ENCODE measurements around the gene PDIA6. TPM values are rescaled to one million over a fixed set of nuclear protein-coding genes. Genes with fewer than 3 reads are reported as not detected.

PDIA6 gene
- total and polyA plus RNA-seq, 10 of the 15 experiments (the other 5 are each of a cell fraction or from before 2014, with no cell fraction given) = 148 to 526 (median 209) TPM

DNA sequence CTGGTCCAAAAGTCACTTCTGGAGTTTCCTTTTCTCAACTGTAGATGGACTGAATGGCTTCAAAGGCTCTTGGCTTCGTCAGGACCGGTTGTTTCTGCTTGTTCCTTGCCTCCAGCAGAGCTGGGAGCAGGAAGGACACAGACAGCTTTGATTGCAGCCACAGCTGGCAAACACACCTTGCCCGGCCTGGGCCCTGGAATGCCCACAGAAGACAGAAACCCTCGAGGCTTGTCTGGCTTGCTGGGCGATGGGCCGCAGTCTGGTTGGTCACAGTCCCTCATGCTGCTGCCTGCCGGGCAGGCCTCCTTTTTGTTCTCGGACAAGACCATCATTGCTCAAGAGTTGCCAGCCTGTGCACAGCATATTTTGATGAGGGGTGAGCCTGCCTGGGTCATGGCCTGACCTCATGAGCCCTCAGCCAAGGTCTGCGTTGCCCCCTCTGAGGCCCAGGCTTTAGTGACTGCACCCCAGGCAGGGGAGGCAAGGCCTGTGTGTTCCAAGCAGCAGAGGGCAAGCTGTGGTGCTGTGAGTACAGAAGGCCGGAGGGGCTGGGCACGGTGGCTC lies 53.4 kb downstream of the PDIA6 start (continued):
- TF ChIP-seq, protein P1, sequence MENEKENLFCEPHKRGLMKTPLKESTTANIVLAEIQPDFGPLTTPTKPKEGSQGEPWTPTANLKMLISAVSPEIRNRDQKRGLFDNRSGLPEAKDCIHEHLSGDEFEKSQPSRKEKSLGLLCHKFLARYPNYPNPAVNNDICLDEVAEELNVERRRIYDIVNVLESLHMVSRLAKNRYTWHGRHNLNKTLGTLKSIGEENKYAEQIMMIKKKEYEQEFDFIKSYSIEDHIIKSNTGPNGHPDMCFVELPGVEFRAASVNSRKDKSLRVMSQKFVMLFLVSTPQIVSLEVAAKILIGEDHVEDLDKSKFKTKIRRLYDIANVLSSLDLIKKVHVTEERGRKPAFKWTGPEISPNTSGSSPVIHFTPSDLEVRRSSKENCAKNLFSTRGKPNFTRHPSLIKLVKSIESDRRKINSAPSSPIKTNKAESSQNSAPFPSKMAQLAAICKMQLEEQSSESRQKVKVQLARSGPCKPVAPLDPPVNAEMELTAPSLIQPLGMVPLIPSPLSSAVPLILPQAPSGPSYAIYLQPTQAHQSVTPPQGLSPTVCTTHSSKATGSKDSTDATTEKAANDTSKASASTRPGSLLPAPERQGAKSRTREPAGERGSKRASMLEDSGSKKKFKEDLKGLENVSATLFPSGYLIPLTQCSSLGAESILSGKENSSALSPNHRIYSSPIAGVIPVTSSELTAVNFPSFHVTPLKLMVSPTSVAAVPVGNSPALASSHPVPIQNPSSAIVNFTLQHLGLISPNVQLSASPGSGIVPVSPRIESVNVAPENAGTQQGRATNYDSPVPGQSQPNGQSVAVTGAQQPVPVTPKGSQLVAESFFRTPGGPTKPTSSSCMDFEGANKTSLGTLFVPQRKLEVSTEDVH (IDR thresholded peaks at IDR 0.05; ENCODE audit: low read depth, partially characterized antibody) = no peak
- TF ChIP-seq RELA (IDR thresholded peaks at IDR 0.05; ENCODE audit: borderline replicate concordance, partially characterized antibody) (no peak), YY1 (IDR thresholded peaks at IDR 0.05; ENCODE audit: low read depth, low read length) (no peak), SREBF2 (IDR thresholded peaks at IDR 0.05; ENCODE audit: low read length) (no peak), DPF2 (IDR thresholded peaks at IDR 0.05) (no peak), ZSCAN29 (IDR thresholded peaks at IDR 0.05) (no peak), CREM (IDR thresholded peaks at IDR 0.05; ENCODE audit: low read depth) (no peak), TAF1 (IDR thresholded peaks at IDR 0.05; ENCODE audit: borderline replicate concordance, low read depth, low read length) (no peak), ATF7 (IDR thresholded peaks at IDR 0.05; ENCODE audit: low read depth) (no peak)

DNA sequence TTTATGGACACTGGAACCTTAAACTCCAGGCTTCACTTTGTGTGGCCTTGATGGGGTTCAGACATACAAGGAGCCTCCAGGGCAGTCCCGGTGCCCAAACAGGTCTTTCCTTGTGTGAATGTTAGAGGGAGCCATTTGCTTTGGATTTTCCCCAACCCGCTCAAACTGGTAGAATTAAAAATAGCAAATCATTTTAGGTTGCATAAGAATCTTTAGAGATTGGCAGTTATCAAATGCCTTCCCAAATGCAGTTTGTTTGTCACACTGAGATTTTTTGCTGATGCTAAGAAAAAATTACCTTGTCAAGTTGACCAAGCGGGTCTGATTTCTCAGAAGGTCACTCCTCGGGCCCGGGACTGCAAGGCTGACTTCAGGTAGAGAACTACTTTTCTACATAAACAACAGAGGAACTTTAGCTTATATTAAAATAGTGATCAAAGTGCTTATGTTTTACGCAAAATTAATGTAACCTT lies 54.7 kb downstream of the PDIA6 start:
- POLR2A ChIA-PET = no interaction called here
- Histone ChIP-seq H3K4me3 (no peak overlapping the region), H3K4me2 (ENCODE audit: control insufficient read depth, insufficient read depth) (no peak overlapping the region), H4K20me1 (ENCODE audit: control insufficient read depth, insufficient read depth) (no peaks in the 10 kb centered on the region), H3K27ac (ENCODE audit: control insufficient read depth, insufficient read depth) (no peak overlapping the region), H3K36me3 (ENCODE audit: control insufficient read depth in 2 of 2, insufficient read depth in 2 of 2, low read length in 1 of 2) (no peaks in the 10 kb centered on the region), H3K9ac (ENCODE audit: control insufficient read depth, insufficient read depth, low read length) (no peak overlapping the region), H3K9me3 (replicated peaks; ENCODE audit: control insufficient read depth, insufficient read depth, low read length) (no peaks in the 10 kb centered on the region), H3K79me2 (ENCODE audit: control insufficient read depth, insufficient read depth, low read length) (no peaks in the 10 kb centered on the region), H2AFZ (ENCODE audit: control insufficient read depth, low read depth, low read length) (no peak overlapping the region), H3K27me3 (replicated peaks in 1 of 2; ENCODE audit: control insufficient read depth in 2 of 2, insufficient read depth in 2 of 2, low read length in 1 of 2) (no peaks in the 10 kb centered on the region), H3K4me1 (ENCODE audit: control insufficient read depth, insufficient read depth, low read length) (no peaks in the 10 kb centered on the region)
- 47% methylated on average over 6 of the region's 6 CpGs for WGBS (ENCODE audit: insufficient coverage, insufficient replicate concordance, low lambda C conversion rate, missing lambda C conversion rate)
- SMC1A ChIA-PET (ENCODE audit: uncharacterized antibody, unreplicated experiment) = no interaction called here
- in situ Hi-C loops (cut with MboI) (no loop called here), intact Hi-C loops (cut with micrococcal nuclease; ENCODE audit: unreplicated experiment) (no loop called here)
- TF ChIP-seq, protein P2, sequence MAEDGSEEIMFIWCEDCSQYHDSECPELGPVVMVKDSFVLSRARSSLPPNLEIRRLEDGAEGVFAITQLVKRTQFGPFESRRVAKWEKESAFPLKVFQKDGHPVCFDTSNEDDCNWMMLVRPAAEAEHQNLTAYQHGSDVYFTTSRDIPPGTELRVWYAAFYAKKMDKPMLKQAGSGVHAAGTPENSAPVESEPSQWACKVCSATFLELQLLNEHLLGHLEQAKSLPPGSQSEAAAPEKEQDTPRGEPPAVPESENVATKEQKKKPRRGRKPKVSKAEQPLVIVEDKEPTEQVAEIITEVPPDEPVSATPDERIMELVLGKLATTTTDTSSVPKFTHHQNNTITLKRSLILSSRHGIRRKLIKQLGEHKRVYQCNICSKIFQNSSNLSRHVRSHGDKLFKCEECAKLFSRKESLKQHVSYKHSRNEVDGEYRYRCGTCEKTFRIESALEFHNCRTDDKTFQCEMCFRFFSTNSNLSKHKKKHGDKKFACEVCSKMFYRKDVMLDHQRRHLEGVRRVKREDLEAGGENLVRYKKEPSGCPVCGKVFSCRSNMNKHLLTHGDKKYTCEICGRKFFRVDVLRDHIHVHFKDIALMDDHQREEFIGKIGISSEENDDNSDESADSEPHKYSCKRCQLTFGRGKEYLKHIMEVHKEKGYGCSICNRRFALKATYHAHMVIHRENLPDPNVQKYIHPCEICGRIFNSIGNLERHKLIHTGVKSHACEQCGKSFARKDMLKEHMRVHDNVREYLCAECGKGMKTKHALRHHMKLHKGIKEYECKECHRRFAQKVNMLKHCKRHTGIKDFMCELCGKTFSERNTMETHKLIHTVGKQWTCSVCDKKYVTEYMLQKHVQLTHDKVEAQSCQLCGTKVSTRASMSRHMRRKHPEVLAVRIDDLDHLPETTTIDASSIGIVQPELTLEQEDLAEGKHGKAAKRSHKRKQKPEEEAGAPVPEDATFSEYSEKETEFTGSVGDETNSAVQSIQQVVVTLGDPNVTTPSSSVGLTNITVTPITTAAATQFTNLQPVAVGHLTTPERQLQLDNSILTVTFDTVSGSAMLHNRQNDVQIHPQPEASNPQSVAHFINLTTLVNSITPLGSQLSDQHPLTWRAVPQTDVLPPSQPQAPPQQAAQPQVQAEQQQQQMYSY (CRISPR knock-in tag; IDR thresholded peaks at IDR 0.05) = no peak
- no peak for TF ChIP-seq MEF2A (IDR thresholded peaks at IDR 0.05; ENCODE audit: insufficient read depth, low read depth, low read length)
- no peak for TF ChIP-seq CHD4 (IDR thresholded peaks at IDR 0.05)
- TF ChIP-seq, protein P3, sequence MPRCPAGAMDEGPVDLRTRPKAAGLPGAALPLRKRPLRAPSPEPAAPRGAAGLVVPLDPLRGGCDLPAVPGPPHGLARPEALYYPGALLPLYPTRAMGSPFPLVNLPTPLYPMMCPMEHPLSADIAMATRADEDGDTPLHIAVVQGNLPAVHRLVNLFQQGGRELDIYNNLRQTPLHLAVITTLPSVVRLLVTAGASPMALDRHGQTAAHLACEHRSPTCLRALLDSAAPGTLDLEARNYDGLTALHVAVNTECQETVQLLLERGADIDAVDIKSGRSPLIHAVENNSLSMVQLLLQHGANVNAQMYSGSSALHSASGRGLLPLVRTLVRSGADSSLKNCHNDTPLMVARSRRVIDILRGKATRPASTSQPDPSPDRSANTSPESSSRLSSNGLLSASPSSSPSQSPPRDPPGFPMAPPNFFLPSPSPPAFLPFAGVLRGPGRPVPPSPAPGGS (IDR thresholded peaks at IDR 0.05; ENCODE audit: borderline replicate concordance, insufficient read depth, low read depth, low read length, poor library complexity, severe bottlenecking) = no peak
- TF ChIP-seq, protein P4, sequence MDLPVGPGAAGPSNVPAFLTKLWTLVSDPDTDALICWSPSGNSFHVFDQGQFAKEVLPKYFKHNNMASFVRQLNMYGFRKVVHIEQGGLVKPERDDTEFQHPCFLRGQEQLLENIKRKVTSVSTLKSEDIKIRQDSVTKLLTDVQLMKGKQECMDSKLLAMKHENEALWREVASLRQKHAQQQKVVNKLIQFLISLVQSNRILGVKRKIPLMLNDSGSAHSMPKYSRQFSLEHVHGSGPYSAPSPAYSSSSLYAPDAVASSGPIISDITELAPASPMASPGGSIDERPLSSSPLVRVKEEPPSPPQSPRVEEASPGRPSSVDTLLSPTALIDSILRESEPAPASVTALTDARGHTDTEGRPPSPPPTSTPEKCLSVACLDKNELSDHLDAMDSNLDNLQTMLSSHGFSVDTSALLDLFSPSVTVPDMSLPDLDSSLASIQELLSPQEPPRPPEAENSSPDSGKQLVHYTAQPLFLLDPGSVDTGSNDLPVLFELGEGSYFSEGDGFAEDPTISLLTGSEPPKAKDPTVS (IDR thresholded peaks at IDR 0.05; ENCODE audit: low read depth, low read length) = no peak
- TF ChIP-seq BMI1 (IDR thresholded peaks at IDR 0.05; ENCODE audit: borderline replicate concordance) = no peak
- no TSS peak for BruUV-seq (replicated peaks)
- DNase-seq (ENCODE audit: low read depth, low spot score) = no peak
- RAD21 ChIA-PET (ENCODE audit: unreplicated experiment) = no interaction called here
- FAIRE-seq = no peak
- ATAC-seq = no peak
- CTCF ChIA-PET = no interaction called here

Data from GM12878 (cell line).